Urinary bladder (tissue), 4 donors: ENCODE data around the gene ZNF133. TPM values are rescaled to one million over a fixed set of nuclear protein-coding genes. Genes with fewer than 3 reads are reported as not detected.

Source experiments
- DNase-seq: peaks from one replicate; pipeline ENCODE4 v3.0.0-alpha.2; 2015; ENCODE audit errors: extremely low spot score
- H3K27ac ChIP-seq: one replicate; pipeline ENCODE4 v1.5.1; 2013; ENCODE audit warnings: low read depth, mild to moderate bottlenecking, moderate library complexity
- H3K36me3 ChIP-seq: one replicate; pipeline ENCODE4 v1.6.1; 2013; ENCODE audit warnings: mild to moderate bottlenecking, moderate library complexity; ENCODE audit not compliant: insufficient read depth
- H3K4me1 ChIP-seq: one replicate; pipeline ENCODE4 v1.6.1; 2013; ENCODE audit warnings: mild to moderate bottlenecking, moderate library complexity; ENCODE audit not compliant: insufficient read depth
- H3K4me3 ChIP-seq: one replicate; pipeline ENCODE4 v1.5.1; 2013; ENCODE audit warnings: low read depth, low read length
- WGBS: extraction: QIAGEN DNeasy Blood & Tissue Kit; methylation state at CpG from one replicate; pipeline ENCODE4 v1.1.7; 2013; 5-methylcytosine and 5-hydroxymethylcytosine counted together
- polyA plus RNA-seq: library from polyadenylated mRNA; stranded (reverse); fragments of 200-250 nt; gene quantifications from one replicate; pipeline ENCODE4 v1.2.3, GENCODE V29; 2013
- small RNA-seq: library from RNA; depleted of rRNA; stranded (forward); fragments of <200 nt; gene quantifications from one replicate; pipeline ENCODE3, GENCODE V24; 2014
- total RNA-seq: library from RNA; depleted of rRNA; stranded (reverse); fragments of >200 nt; gene quantifications from one replicate; pipeline ENCODE4 v1.2.3, GENCODE V29; 2014
- donor health status: healthy with polysubstance abuse.
- donor health status: healthy.

ZNF133 gene
- total and polyA plus RNA-seq, 2 donors = 15.2 to 24.2 TPM

DNA sequence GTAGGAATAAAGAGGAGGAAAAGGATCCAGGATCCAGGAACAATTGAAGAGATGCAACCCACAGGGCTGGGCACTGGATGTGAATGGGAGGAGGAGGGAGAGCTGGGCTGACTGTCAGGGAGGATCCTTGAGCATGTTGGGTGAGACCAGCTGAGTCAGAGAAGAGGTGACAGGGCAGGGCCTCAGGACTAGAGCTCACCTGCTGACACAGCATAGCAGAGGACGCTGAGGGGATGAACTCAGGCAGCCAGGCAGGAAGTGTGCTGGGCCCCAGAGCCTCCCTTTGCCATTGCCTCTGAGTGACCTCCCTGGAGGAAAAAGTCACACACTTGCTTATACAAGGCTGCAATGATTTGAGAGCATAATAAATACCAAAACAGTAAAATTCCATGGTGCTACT is 72.3 kb downstream of the ZNF133 start:
- Histone ChIP-seq H3K36me3 (no peaks in the 10 kb centered on the region), H3K27ac (no peak overlapping the region), H3K4me1 (no peaks in the 10 kb centered on the region), H3K4me3 (no peak overlapping the region)
- WGBS = 29% methylated on average over 1 of the region's 1 CpG
- no peak for DNase-seq

DNA sequence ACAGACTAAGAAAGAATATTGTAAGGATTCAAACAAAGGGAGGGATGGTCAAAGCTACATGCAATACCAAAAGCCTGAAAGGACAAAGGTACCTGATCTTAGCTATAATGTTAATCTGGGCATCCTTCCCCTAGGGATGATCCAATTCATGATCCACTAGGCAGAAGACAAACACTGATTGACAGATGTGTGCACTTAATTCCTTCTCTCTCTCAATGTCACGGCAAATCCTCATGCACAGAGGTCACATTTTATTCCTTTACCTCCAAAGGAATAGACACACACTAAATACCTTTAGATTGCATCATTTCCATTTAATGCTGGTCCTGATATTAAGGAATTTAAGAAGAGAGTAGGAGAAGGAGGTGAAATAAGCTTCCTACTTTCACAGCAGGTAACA is 73.4 kb downstream of the ZNF133 start:
- no peaks in the 10 kb centered on the region for H3K4me1 ChIP-seq
- DNase-seq = no peak
- H3K4me3 ChIP-seq = no peak overlapping the region
- H3K36me3 ChIP-seq = no peaks in the 10 kb centered on the region
- 90% methylated on average over 1 of the region's 1 CpG for WGBS
- no peak overlapping the region for H3K27ac ChIP-seq

GRCh38 chr20:18362916-18363315 is 74.6 kb downstream of the ZNF133 start:
- Histone ChIP-seq H3K27ac (no peak overlapping the region), H3K4me3 (no peak overlapping the region), H3K4me1 (no peaks in the 10 kb centered on the region), H3K36me3 (no peaks in the 10 kb centered on the region)
- 89% methylated on average over 13 of the region's 13 CpGs for WGBS
- DNase-seq = no peak

GRCh38 chr20:18363708-18364107 is 75.4 kb downstream of the ZNF133 start:
- Histone ChIP-seq H3K27ac (no peak overlapping the region), H3K4me3 (no peak overlapping the region), H3K4me1 (no peaks in the 10 kb centered on the region), H3K36me3 (no peaks in the 10 kb centered on the region)
- no peak for DNase-seq
- WGBS = 89% methylated on average over 2 of the region's 2 CpGs

DNA sequence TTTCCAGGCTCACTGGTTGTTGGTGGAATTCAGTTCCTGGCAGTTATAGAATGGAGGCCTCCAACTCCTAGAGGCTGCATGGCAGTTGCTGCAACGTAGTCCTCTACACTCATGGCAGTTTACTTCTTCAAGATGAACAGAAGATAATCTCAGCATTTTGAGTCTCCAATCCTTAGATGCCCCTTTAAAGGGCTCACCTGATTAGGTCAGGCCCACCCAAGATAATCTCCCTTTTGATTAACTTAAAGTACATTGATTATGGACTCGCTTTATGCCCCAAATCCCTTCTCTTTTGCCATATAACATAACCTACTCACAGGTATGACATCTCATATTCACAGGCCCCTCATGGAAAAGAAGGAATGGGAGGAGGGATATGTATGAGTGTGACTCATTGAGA is 76.4 kb downstream of the ZNF133 start:
- 81% methylated on average over 2 of the region's 2 CpGs for WGBS
- H3K4me1 ChIP-seq = no peaks in the 10 kb centered on the region
- no peak for DNase-seq
- no peaks in the 10 kb centered on the region for H3K36me3 ChIP-seq
- H3K27ac ChIP-seq = no peak overlapping the region
- H3K4me3 ChIP-seq = no peak overlapping the region

Small RNAs within 50 kb of the gene (small RNA-seq; reads per million reads assigned to genes)
- not detected for gene RN7SL14P
- gene RNU2-56P = 0.12 reads per million

Other genes with a start within 250 kb of the ZNF133 start
- gene OVOL2, start 230.6 kb upstream of the ZNF133 start, total RNA-seq = 3.9 TPM
- 0.62 TPM for gene OVOL2, start 230.6 kb upstream of the ZNF133 start, polyA plus RNA-seq
- 13.0 TPM for gene KAT14, start 150.7 kb upstream of the ZNF133 start, total RNA-seq
- gene KAT14, start 150.7 kb upstream of the ZNF133 start, polyA plus RNA-seq = 12.0 TPM
- gene PET117, start 150.7 kb upstream of the ZNF133 start, total RNA-seq = 6.8 TPM
- gene PET117, start 150.7 kb upstream of the ZNF133 start, polyA plus RNA-seq = 16.0 TPM
- 3.1 TPM for gene DZANK1, start 178.5 kb downstream of the ZNF133 start, total RNA-seq
- gene DZANK1, start 178.5 kb downstream of the ZNF133 start, polyA plus RNA-seq = 1.7 TPM
- gene POLR3F, start 178.9 kb downstream of the ZNF133 start, total RNA-seq = 18.7 TPM
- gene POLR3F, start 178.9 kb downstream of the ZNF133 start, polyA plus RNA-seq = 8.1 TPM
- 21.9 TPM for gene RBBP9, start 208.7 kb downstream of the ZNF133 start, total RNA-seq
- 9.3 TPM for gene RBBP9, start 208.7 kb downstream of the ZNF133 start, polyA plus RNA-seq
- gene SEC23B, start 219.4 kb downstream of the ZNF133 start, total RNA-seq = 31.9 TPM
- 15.1 TPM for gene SEC23B, start 219.4 kb downstream of the ZNF133 start, polyA plus RNA-seq